Caco-2 (cell line): ENCODE measurements around the gene C6orf132. TPM values are rescaled to one million over a fixed set of nuclear protein-coding genes. Genes with fewer than 3 reads are reported as not detected.

Experiments
- BruUV-seq: library from RNA; stranded (reverse); fragments of 400-500 nt; replicated peaks from 2 replicates; lab custom pipeline; 2021; lab: Mats Ljungman, UMichigan
- CTCF ChIA-PET: fragments of 300-600 bp; sonication (Branson Sonifier 250); formaldehyde crosslinking; loops from one replicate; lab custom pipeline; 2022; ENCODE audit warnings: antibody characterized with exemption; lab: Charles Lee
- POLR2A ChIA-PET: fragments of 300-600 bp; sonication (Branson Sonifier 250); formaldehyde crosslinking; loops from one replicate; lab custom pipeline; 2022; ENCODE audit warnings: antibody characterized with exemption; lab: Charles Lee
- DNase-seq, 2 experiments: peaks; one replicate each; pipeline versions ENCODE4 v3.0.0 to v3.0.0-alpha.2; 2020 to 2022
- H3K27me3 ChIP-seq: replicated peaks from 2 replicates; pipeline ENCODE4 v1.6.0; 2011; ENCODE audit warnings: low read length; ENCODE audit not compliant: control insufficient read depth, insufficient read depth
- H3K36me3 ChIP-seq: 2 replicates; pipeline ENCODE4 v1.5.1; 2011; ENCODE audit warnings: low read length; ENCODE audit not compliant: control insufficient read depth, insufficient read depth
- H3K4me1 ChIP-seq: fragments of 250-450 bp; sonication (Bioruptor Pico); 2 replicates; pipeline ENCODE4 v1.5.1; 2020; ENCODE audit warnings: mild to moderate bottlenecking
- H3K4me3 ChIP-seq: 2 replicates; pipeline ENCODE4 v1.5.1; 2011; ENCODE audit warnings: low read depth, mild to moderate bottlenecking, control low read depth, low read length
- H3K9me3 ChIP-seq: fragments of 250-450 bp; sonication (Bioruptor Pico); 2 replicates; pipeline ENCODE4 v1.5.1; 2020; ENCODE audit warnings: mild to moderate bottlenecking, moderate library complexity
- H3K27ac Mint-ChIP-seq: one replicate; pipeline ENCODE4 v1.8.0; 2022; ENCODE audit warnings: mixed read lengths; ENCODE audit not compliant: unreplicated experiment
- H3K27me3 Mint-ChIP-seq: one replicate; pipeline ENCODE4 v1.8.0; 2022; ENCODE audit warnings: mixed read lengths; ENCODE audit not compliant: insufficient read depth, unreplicated experiment
- H3K36me3 Mint-ChIP-seq: one replicate; pipeline ENCODE4 v1.8.0; 2022; ENCODE audit warnings: mild to moderate bottlenecking, mixed read lengths; ENCODE audit not compliant: insufficient read depth, unreplicated experiment
- H3K4me1 Mint-ChIP-seq: one replicate; pipeline ENCODE4 v1.8.0; 2022; ENCODE audit warnings: low read depth, mixed read lengths; ENCODE audit not compliant: unreplicated experiment
- H3K4me3 Mint-ChIP-seq: one replicate; pipeline ENCODE4 v1.8.0; 2022; ENCODE audit warnings: mild to moderate bottlenecking, moderate library complexity, mixed read lengths; ENCODE audit not compliant: unreplicated experiment
- H3K9me3 Mint-ChIP-seq: one replicate; pipeline ENCODE4 v1.8.0; 2022; ENCODE audit warnings: mixed read lengths; ENCODE audit not compliant: unreplicated experiment
- CTCF ChIP-seq, 2 experiments: fragments of 200-600 bp in 1 of 2; IDR thresholded peaks; 1 replicate in 1 of 2; 2 replicates in 1 of 2; pipeline versions ENCODE4 v1.5.1 to v1.8.0; 2011 to 2022; ENCODE audit warnings: antibody characterized with exemption in 1 of 2, control low read depth in 1 of 2, inconsistent platforms in 1 of 2, low read depth in 1 of 2, low read length in 1 of 2, mild to moderate bottlenecking in 1 of 2, moderate library complexity in 1 of 2; ENCODE audit not compliant: insufficient read depth in 1 of 2, severe bottlenecking in 1 of 2, unreplicated experiment in 1 of 2
- intact Hi-C: fragments of 100-400 bp; cut with micrococcal nuclease; formaldehyde crosslinking; loops from one replicate; pipeline ENCODE4 v1.10.0; 2022; ENCODE audit not compliant: unreplicated experiment
- total RNA-seq: library from RNA; stranded (reverse); gene quantifications from 2 replicates; pipeline ENCODE4 v1.2.3, GENCODE V29; 2022

Gene C6orf132
- total RNA-seq, 1 experiment from 2014 or later, result 56.2 TPM

GRCh38 chr6:42124223-42124836 is 18.1 kb downstream of the C6orf132 start:
- no peak for TF ChIP-seq CTCF (IDR thresholded peaks at IDR 0.05; ENCODE audit: insufficient read depth in 1 of 2, low read depth in 1 of 2, low read length in 1 of 2, severe bottlenecking in 1 of 2, unreplicated experiment in 1 of 2)
- Mint-ChIP-seq H3K36me3 (peaks cover 96% of the 10 kb centered on the region), H3K9me3 (no peaks in the 10 kb centered on the region), H3K27ac (no peak overlapping the region), H3K27me3 (no peaks in the 10 kb centered on the region), H3K4me3 (no peak overlapping the region), H3K4me1 (peaks cover 18% of the 10 kb centered on the region)
- BruUV-seq, result no TSS peak
- ChIA-PET CTCF (no interaction called here), POLR2A (interaction anchor here (1.0 kb wide), 1 partner anchor 12 kb away, joined by 3 read pairs; no protein-coding TSS in a partner anchor)
- Histone ChIP-seq H3K4me3 (no peak overlapping the region), H3K9me3 (no peaks in the 10 kb centered on the region), H3K27me3 (no peaks in the 10 kb centered on the region), H3K36me3 (peaks cover 3% of the 10 kb centered on the region), H3K4me1 (peaks cover 5% of the 10 kb centered on the region; the same call in 1 of the 2 replicates)
- intact Hi-C loops, result no loop called here
- DNase-seq, result no peak

- Mint-ChIP-seq H3K36me3 (peaks cover 89% of the 10 kb centered on the region), H3K27me3 (no peaks in the 10 kb centered on the region), H3K27ac (no peak overlapping the region), H3K9me3 (no peaks in the 10 kb centered on the region), H3K4me3 (no peak overlapping the region), H3K4me1 (peaks cover 18% of the 10 kb centered on the region)
- DNase-seq, result no peak
- no peaks in the 10 kb centered on the region for H3K27me3 ChIP-seq
- H3K9me3 ChIP-seq, result no peaks in the 10 kb centered on the region
- CTCF ChIA-PET, result no interaction called here
- H3K4me1 ChIP-seq, result peaks cover 6% of the 10 kb centered on the region; the same call in 1 of the 2 replicates
- peaks cover 3% of the 10 kb centered on the region for H3K36me3 ChIP-seq
- POLR2A ChIA-PET, result interaction anchor here (1.0 kb wide), 1 partner anchor 13 kb away, joined by 3 read pairs; no protein-coding TSS in a partner anchor
- BruUV-seq, result no TSS peak
- intact Hi-C loops, result no loop called here
- no peak overlapping the region for H3K4me3 ChIP-seq
- no peak for TF ChIP-seq CTCF (IDR thresholded peaks at IDR 0.05; ENCODE audit: insufficient read depth in 1 of 2, low read depth in 1 of 2, low read length in 1 of 2, severe bottlenecking in 1 of 2, unreplicated experiment in 1 of 2)
Observed at GRCh38 chr6:42123379-42124103, 18.9 kb downstream of the C6orf132 start.
